Measurements from ENCODE around the gene PHLDA1.

The PHLDA1 gene

GRCh38 chr12:76073561-76073960 is 42.0 kb upstream of the PHLDA1 start:
- no peak for TF ChIP-seq CTCF (IDR thresholded peaks at IDR 0.05; ENCODE audit: low read depth, low read length)
- no peak overlapping the region for H3K4me3 ChIP-seq (ENCODE audit: low read depth, low read length)
- in situ Hi-C loops (cut with HindIII; ENCODE audit: low sequenced_read_pairs) = no loop called here
- no peak for DNase-seq (ENCODE audit: low read depth, low spot score)

- no peak overlapping the region for H3K4me3 ChIP-seq (ENCODE audit: low read depth, low read length)
- in situ Hi-C loops (cut with HindIII; ENCODE audit: low sequenced_read_pairs) = no loop called here
- no peak for TF ChIP-seq CTCF (IDR thresholded peaks at IDR 0.05; ENCODE audit: low read depth, low read length)
- DNase-seq (ENCODE audit: low read depth, low spot score) = no peak
These were observed 41.0 kb upstream of the PHLDA1 start for GRCh38 chr12:76072568-76072967.

- H3K4me3 ChIP-seq (ENCODE audit: low read depth, low read length) = no peak overlapping the region
- DNase-seq (ENCODE audit: low read depth, low spot score) = no peak
- TF ChIP-seq CTCF (IDR thresholded peaks at IDR 0.05; ENCODE audit: low read depth, low read length) = no peak
- in situ Hi-C loops (cut with HindIII; ENCODE audit: low sequenced_read_pairs) = no loop called here
These were observed 37.8 kb upstream of the PHLDA1 start for GRCh38 chr12:76069339-76069738.

- in situ Hi-C loops (cut with HindIII; ENCODE audit: low sequenced_read_pairs) = no loop called here
- TF ChIP-seq CTCF (IDR thresholded peaks at IDR 0.05; ENCODE audit: low read depth, low read length) = no peak
- DNase-seq (ENCODE audit: low read depth, low spot score) = no peak
- H3K4me3 ChIP-seq (ENCODE audit: low read depth, low read length) = no peak overlapping the region
These were observed 34.3 kb upstream of the PHLDA1 start for GRCh38 chr12:76065917-76066316.

- in situ Hi-C loops (cut with HindIII; ENCODE audit: low sequenced_read_pairs) = no loop called here
- TF ChIP-seq CTCF (IDR thresholded peaks at IDR 0.05; ENCODE audit: low read depth, low read length) = no peak
- no peak for DNase-seq (ENCODE audit: low read depth, low spot score)
- no peak overlapping the region for H3K4me3 ChIP-seq (ENCODE audit: low read depth, low read length)
These were observed 33.3 kb upstream of the PHLDA1 start for GRCh38 chr12:76064904-76065303.

GRCh38 chr12:76060111-76060510 is 28.5 kb upstream of the PHLDA1 start:
- in situ Hi-C loops (cut with HindIII; ENCODE audit: low sequenced_read_pairs) = no loop called here
- DNase-seq (ENCODE audit: low read depth, low spot score) = no peak
- H3K4me3 ChIP-seq (ENCODE audit: low read depth, low read length) = no peak overlapping the region
- TF ChIP-seq CTCF (IDR thresholded peaks at IDR 0.05; ENCODE audit: low read depth, low read length) = no peak

- in situ Hi-C loops (cut with HindIII; ENCODE audit: low sequenced_read_pairs) = no loop called here
- no peak for DNase-seq (ENCODE audit: low read depth, low spot score)
- no peak overlapping the region for H3K4me3 ChIP-seq (ENCODE audit: low read depth, low read length)
- TF ChIP-seq CTCF (IDR thresholded peaks at IDR 0.05; ENCODE audit: low read depth, low read length) = no peak
These were observed 25.8 kb upstream of the PHLDA1 start for GRCh38 chr12:76057326-76057725.

All from astrocyte of the spinal cord (primary cell).